ENCODE data around the gene ITIH5. TPM values are rescaled to one million over a fixed set of nuclear protein-coding genes. Genes with fewer than 3 reads are reported as not detected.
A peak's percentile ranks its signal among the peaks of the same experiment; 100 is the strongest.

The ITIH5 gene
- total and polyA plus RNA-seq, 4 donors = 0.88 to 68.5 (median 6.4) TPM

- WGBS, 2 donors = 2 to 4% methylated on average over 28 to 42 of the region's 44 CpGs
- H3K4me3 ChIP-seq = no peak overlapping the region
- ATAC-seq (ENCODE audit: insufficient read depth, low FRiP score) = no peak
- no peak for TF ChIP-seq CTCF (IDR thresholded peaks at IDR 0.05; ENCODE audit: control extremely low read depth, extremely low read depth)
- no peaks in the 10 kb centered on the region for H3K9me3 ChIP-seq (ENCODE audit: control insufficient read depth in 4 of 4, insufficient read depth in 3 of 4, low read length in 3 of 4)
- H3K27ac ChIP-seq (ENCODE audit: low read depth in 1 of 2, low read length in 1 of 2) = no peak overlapping the region
- H3K36me3 ChIP-seq (ENCODE audit: control insufficient read depth in 4 of 4, insufficient read depth in 4 of 4, low read length in 4 of 4) = no peaks in the 10 kb centered on the region
- peaks cover 0 to 7% (median 5%) of the 10 kb centered on the region in 5 donors for H3K4me1 ChIP-seq (ENCODE audit: control insufficient read depth in 5 of 5, insufficient read depth in 5 of 5, low read length in 5 of 5)
- DNase-seq = peak; percentile 15 to 40 (median 39)
- no peak overlapping the region for H3K9ac ChIP-seq (ENCODE audit: insufficient read depth in 1 of 2, low read length in 2 of 2)
- peaks cover 0 to 37% (median 17%) of the 10 kb centered on the region in 3 donors for H3K27me3 ChIP-seq (ENCODE audit: control insufficient read depth in 3 of 3, insufficient read depth in 3 of 3, low read length in 2 of 3)
Observed at GRCh38 chr10:7667262-7668141, 736 bp upstream of the ITIH5 start.

DNA sequence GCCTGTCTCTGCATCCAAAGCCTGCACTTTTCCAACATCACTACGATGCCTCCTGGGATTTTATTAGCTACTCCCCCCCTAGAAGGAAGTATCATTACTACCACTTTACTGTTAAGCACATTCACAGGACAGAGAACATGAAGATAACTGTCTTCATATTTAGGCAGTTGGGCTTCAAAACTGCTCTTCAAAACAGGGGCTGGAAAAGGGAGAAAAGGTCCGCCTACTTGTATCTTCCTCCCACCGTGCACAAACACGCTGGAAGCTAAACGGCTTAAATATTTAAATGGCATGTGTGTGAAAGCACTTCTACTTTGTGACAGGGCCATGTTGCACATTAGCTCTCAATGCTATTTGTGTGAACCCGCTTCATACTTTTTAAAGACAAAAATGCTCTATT is 999 bp downstream of the ITIH5 start:
- Histone ChIP-seq H3K4me1 (ENCODE audit: control insufficient read depth in 5 of 5, insufficient read depth in 5 of 5, low read length in 5 of 5) (peaks cover 0 to 7% (median 5%) of the 10 kb centered on the region in 5 donors), H3K27ac (ENCODE audit: low read depth in 1 of 2, low read length in 1 of 2) (no peak overlapping the region), H3K9me3 (ENCODE audit: control insufficient read depth in 4 of 4, insufficient read depth in 3 of 4, low read length in 3 of 4) (no peaks in the 10 kb centered on the region), H3K27me3 (ENCODE audit: control insufficient read depth in 3 of 3, insufficient read depth in 3 of 3, low read length in 2 of 3) (peaks cover 0 to 33% (median 14%) of the 10 kb centered on the region in 3 donors), H3K4me3 (no peak overlapping the region), H3K36me3 (ENCODE audit: control insufficient read depth in 4 of 4, insufficient read depth in 4 of 4, low read length in 4 of 4) (no peaks in the 10 kb centered on the region), H3K9ac (ENCODE audit: insufficient read depth in 1 of 2, low read length in 2 of 2) (peak overlapping the region in 1 of 2 donors; percentile 71)
- ATAC-seq (ENCODE audit: insufficient read depth, low FRiP score) = no peak
- WGBS, 2 donors = 18 to 21% methylated on average over 6 of the region's 6 CpGs
- TF ChIP-seq CTCF (IDR thresholded peaks at IDR 0.05; ENCODE audit: control extremely low read depth, extremely low read depth) = no peak
- DNase-seq = peak in 2 of 3 donors; percentile 29 to 45

GRCh38 chr10:7664707-7665106 is 2.1 kb downstream of the ITIH5 start:
- 64 to 66% methylated on average over 2 of the region's 2 CpGs for WGBS, 2 donors
- peaks cover 0 to 30% (median 14%) of the 10 kb centered on the region in 3 donors for H3K27me3 ChIP-seq (ENCODE audit: control insufficient read depth in 3 of 3, insufficient read depth in 3 of 3, low read length in 2 of 3)
- no peaks in the 10 kb centered on the region for H3K9me3 ChIP-seq (ENCODE audit: control insufficient read depth in 4 of 4, insufficient read depth in 3 of 4, low read length in 3 of 4)
- H3K27ac ChIP-seq (ENCODE audit: low read depth in 1 of 2, low read length in 1 of 2) = no peak overlapping the region
- no peak for ATAC-seq (ENCODE audit: insufficient read depth, low FRiP score)
- peaks cover 0 to 7% (median 5%) of the 10 kb centered on the region in 5 donors for H3K4me1 ChIP-seq (ENCODE audit: control insufficient read depth in 5 of 5, insufficient read depth in 5 of 5, low read length in 5 of 5)
- H3K36me3 ChIP-seq (ENCODE audit: control insufficient read depth in 4 of 4, insufficient read depth in 4 of 4, low read length in 4 of 4) = no peaks in the 10 kb centered on the region
- DNase-seq = no peak
- H3K9ac ChIP-seq (ENCODE audit: insufficient read depth in 1 of 2, low read length in 2 of 2) = no peak overlapping the region
- TF ChIP-seq CTCF (IDR thresholded peaks at IDR 0.05; ENCODE audit: control extremely low read depth, extremely low read depth) = no peak
- H3K4me3 ChIP-seq = no peak overlapping the region

All from lung (tissue), 12 donors.